SK-N-SH (cell line): ENCODE results near the gene TMEM134. TPM values are rescaled to one million over a fixed set of nuclear protein-coding genes. Genes with fewer than 3 reads are reported as not detected.

Experiments
- CTCF ChIA-PET: fragments of 300-600, 350-600 bp; formaldehyde crosslinking; extraction: SDS; loops from one replicate; lab custom pipeline; 2021; lab: Yijun Ruan, JAX
- POLR2A ChIA-PET: fragments of 350-600 bp; sonication (Branson Sonifier 250); formaldehyde crosslinking; extraction: SDS; loops from one replicate; lab custom pipeline; 2020; ENCODE audit warnings: antibody characterized with exemption, inconsistent platforms; lab: Yijun Ruan, JAX
- DNase-seq: peaks from one replicate; pipeline ENCODE4 v3.0.0; 2012
- H2AFZ ChIP-seq: fragments of 200-600 bp; sonication (generic); 2 replicates; pipeline ENCODE4 v1.8.1; 2016; ENCODE audit warnings: antibody characterized with exemption, mild to moderate bottlenecking, low read depth
- H3F3A ChIP-seq: fragments of 200-600 bp; sonication (generic); replicated peaks from 2 replicates; pipeline ENCODE3; 2016; ENCODE audit warnings: antibody characterized with exemption, mild to moderate bottlenecking; ENCODE audit not compliant: insufficient read depth
- H3K27ac ChIP-seq, 2 experiments: fragments of 200-500 bp in 1 of 2; fragments of 200-600 bp in 1 of 2; sonication (Bioruptor generic) in 1 of 2; sonication (generic), shearing (Covaris generic) in 1 of 2; 2 replicates each; pipeline versions ENCODE4 v1.5.1 to v1.6.1; 2014 to 2016; ENCODE audit warnings: low read depth in 2 of 2, inconsistent platforms in 1 of 2, low read length in 1 of 2, mild to moderate bottlenecking in 1 of 2, mixed read lengths in 1 of 2
- H3K27me3 ChIP-seq: fragments of 200-600 bp; sonication (generic), shearing (Covaris generic); 2 replicates; pipeline ENCODE4 v1.6.1; 2016; ENCODE audit warnings: mixed run types; ENCODE audit not compliant: insufficient read depth
- H3K36me3 ChIP-seq, 2 experiments: fragments of 200-500 bp in 1 of 2; fragments of 200-600 bp in 1 of 2; sonication (Bioruptor generic) in 1 of 2; sonication (generic) in 1 of 2; replicated peaks in 1 of 2; 2 replicates each; pipeline versions ENCODE3 to v1.5.1; 2014 to 2016; ENCODE audit warnings: low read length in 1 of 2, mild to moderate bottlenecking in 1 of 2; ENCODE audit not compliant: insufficient read depth in 2 of 2, control insufficient read depth in 1 of 2
- H3K4me1 ChIP-seq, 2 experiments: fragments of 200-500 bp in 1 of 2; fragments of 200-600 bp in 1 of 2; sonication (Bioruptor generic) in 1 of 2; sonication (generic), shearing (Covaris generic) in 1 of 2; 2 replicates each; pipeline versions ENCODE4 v1.5.1 to v1.6.1; 2014 to 2016; ENCODE audit warnings: low read depth in 1 of 2, low read length in 1 of 2, mixed run types in 1 of 2; ENCODE audit not compliant: insufficient read depth in 2 of 2, control insufficient read depth in 1 of 2
- H3K4me2 ChIP-seq: fragments of 200-600 bp; sonication (generic), shearing (Covaris generic); 2 replicates; pipeline ENCODE4 v1.6.1; 2017; ENCODE audit warnings: mixed run types
- H3K4me3 ChIP-seq, 2 experiments: fragments of 200-500 bp in 1 of 2; fragments of 200-600 bp in 1 of 2; sonication (Bioruptor generic) in 1 of 2; sonication (generic), shearing (Covaris generic) in 1 of 2; 2 replicates each; pipeline versions ENCODE4 v1.5.1 to v1.8.1; 2014 to 2016; ENCODE audit warnings: low read depth in 2 of 2, inconsistent platforms in 1 of 2, low read length in 1 of 2, mild to moderate bottlenecking in 1 of 2, mixed read lengths in 1 of 2, moderate library complexity in 1 of 2
- H3K79me2 ChIP-seq: fragments of 200-600 bp; sonication (generic); 2 replicates; pipeline ENCODE4 v1.8.1; 2017; ENCODE audit warnings: mild to moderate bottlenecking; ENCODE audit not compliant: insufficient read depth
- H3K9ac ChIP-seq: fragments of 200-600 bp; sonication (generic); 2 replicates; pipeline ENCODE4 v1.6.1; 2017; ENCODE audit warnings: mixed run types
- H3K9me2 ChIP-seq: fragments of 200-600 bp; sonication (generic); 2 replicates; pipeline ENCODE4 v1.6.1; 2017; ENCODE audit warnings: mixed run types
- H3K9me3 ChIP-seq: fragments of 200-600 bp; sonication (generic); 2 replicates; pipeline ENCODE4 v1.6.1; 2017; ENCODE audit warnings: mixed run types, mild to moderate bottlenecking, moderate library complexity
- H4K20me1 ChIP-seq: fragments of 200-600 bp; sonication (generic); 2 replicates; pipeline ENCODE4 v1.6.1; 2017; ENCODE audit warnings: mild to moderate bottlenecking, mixed run types; ENCODE audit not compliant: insufficient read depth
- EZH2phosphoT487 ChIP-seq: fragments of 200-600 bp; sonication (generic); IDR thresholded peaks from 2 replicates; pipeline ENCODE4 v1.6.1; 2017; ENCODE audit warnings: low read depth, mixed run types, mild to moderate bottlenecking, antibody characterized with exemption, moderate library complexity, borderline replicate concordance
- FOXJ3 ChIP-seq: sonication (generic); formaldehyde crosslinking; IDR thresholded peaks from 2 replicates; pipeline ENCODE4 v1.5.1; 2020; ENCODE audit warnings: mild to moderate bottlenecking, missing genetic modification reagents
- GABPA ChIP-seq: IDR thresholded peaks from 2 replicates; pipeline ENCODE4 v1.4.0; 2012; ENCODE audit warnings: low read depth, mild to moderate bottlenecking
- JUND ChIP-seq: IDR thresholded peaks from 2 replicates; pipeline ENCODE4 v1.4.0; 2012
- MEF2A ChIP-seq: IDR thresholded peaks from 2 replicates; pipeline ENCODE4 v1.4.0; 2012; ENCODE audit warnings: low read depth, borderline replicate concordance
- NFIC ChIP-seq: IDR thresholded peaks from 2 replicates; pipeline ENCODE4 v1.4.0; 2012; ENCODE audit warnings: borderline replicate concordance
- RAD21 ChIP-seq: IDR thresholded peaks from 2 replicates; pipeline ENCODE4 v1.6.1; 2012; ENCODE audit warnings: mild to moderate bottlenecking, low read length
- RCOR1 ChIP-seq: fragments of 150-350 bp; IDR thresholded peaks from 2 replicates; pipeline ENCODE4 v1.6.1; 2017; ENCODE audit warnings: antibody characterized with exemption, low read length
- RFX5 ChIP-seq: IDR thresholded peaks from 2 replicates; pipeline ENCODE4 v1.6.1; 2012; ENCODE audit warnings: mild to moderate bottlenecking, improper control_type of control experiment, low read length
- RXRA ChIP-seq: IDR thresholded peaks from 2 replicates; pipeline ENCODE4 v1.4.0; 2012; ENCODE audit warnings: low read depth, mild to moderate bottlenecking, borderline replicate concordance
- SMC3 ChIP-seq: IDR thresholded peaks from 2 replicates; pipeline ENCODE4 v1.6.1; 2012; ENCODE audit warnings: low read depth, low read length, improper control_type of control experiment
- TCF12 ChIP-seq: IDR thresholded peaks from 2 replicates; pipeline ENCODE4 v1.4.0; 2012
- TEAD4 ChIP-seq: IDR thresholded peaks from 2 replicates; pipeline ENCODE4 v1.4.0; 2012; ENCODE audit warnings: mild to moderate bottlenecking, borderline replicate concordance; ENCODE audit not compliant: insufficient read depth
- YY1 ChIP-seq: IDR thresholded peaks from 2 replicates; pipeline ENCODE4 v1.4.0; 2012; ENCODE audit warnings: low read depth, mild to moderate bottlenecking
- WGBS: methylation state at CpG from one replicate; pipeline ENCODE4 v1.1.6; 2017; ENCODE audit warnings: low lambda C conversion rate; 5-methylcytosine and 5-hydroxymethylcytosine counted together
- polyA plus RNA-seq, 3 experiments: library from polyadenylated mRNA; depleted of rRNA; stranded (reverse); fragments of >200 nt; gene quantifications; 2 replicates each; pipeline ENCODE4 v1.2.3, GENCODE V29; 2012
- TF ChIP-seq, protein P1 (sequence below): fragments of 200-600 bp; sonication (generic); IDR thresholded peaks from 2 replicates; pipeline ENCODE4 v1.6.1; 2017; ENCODE audit warnings: antibody characterized with exemption, mild to moderate bottlenecking, moderate library complexity
- TF ChIP-seq, protein P2 (sequence below): fragments of 150-350 bp; IDR thresholded peaks from 2 replicates; pipeline ENCODE4 v1.6.1; 2016; ENCODE audit warnings: mild to moderate bottlenecking, low read depth, low read length
- TF ChIP-seq, protein P3 (sequence below): IDR thresholded peaks from 2 replicates; pipeline ENCODE4; 2012
- TF ChIP-seq, protein P4 (sequence below): IDR thresholded peaks from 2 replicates; pipeline ENCODE4 v1.4.0; 2012; ENCODE audit warnings: low read depth, borderline replicate concordance
- TF ChIP-seq, protein P5 (sequence below): fragments of 150-350 bp; IDR thresholded peaks from 2 replicates; pipeline ENCODE4 v1.6.1; 2017; ENCODE audit warnings: antibody characterized with exemption, low read length, low read depth, borderline replicate concordance

Gene TMEM134
- polyA plus RNA-seq, 1 of the 3 experiments (the other 2 are of a cell fraction): 132 TPM

DNA sequence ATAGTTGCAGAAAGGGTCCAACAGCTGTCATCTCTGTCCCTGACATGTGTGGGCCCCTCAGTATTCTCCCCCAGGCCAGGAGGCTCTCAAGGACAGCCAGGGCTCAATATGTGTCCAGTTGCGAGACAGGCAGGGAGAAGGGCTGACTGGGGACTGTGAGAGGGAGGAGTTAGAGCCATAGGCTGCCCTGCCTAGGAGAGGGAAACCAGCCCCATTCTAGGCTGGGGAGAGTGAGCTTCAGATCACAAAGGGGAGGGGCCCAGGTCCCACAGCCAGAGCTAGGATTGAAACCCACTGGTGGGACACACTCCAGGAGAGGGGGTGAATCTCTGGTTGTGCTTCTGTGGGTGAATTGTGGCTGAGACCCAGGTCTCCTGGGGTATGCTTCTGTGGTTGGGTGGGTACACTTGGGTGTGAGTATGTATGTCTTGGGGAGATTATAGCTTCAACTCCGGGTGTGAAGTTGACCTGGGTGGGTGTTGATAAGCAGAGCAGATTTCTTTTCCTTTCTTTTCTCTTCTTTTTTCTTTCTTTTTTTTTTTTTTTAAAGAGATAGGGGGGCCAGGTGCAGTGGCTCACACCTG, 55.7 kb downstream of the TMEM134 start:
- Histone ChIP-seq H3K9ac (no peak overlapping the region), H3K4me2 (no peak overlapping the region), H3K9me3 (no peaks in the 10 kb centered on the region), H3K27me3 (no peaks in the 10 kb centered on the region), H3K79me2 (no peaks in the 10 kb centered on the region), H3K36me3 (no peaks in the 10 kb centered on the region), H4K20me1 (no peaks in the 10 kb centered on the region), H3K4me1 (peaks cover 2 to 3% of the 10 kb centered on the region in 2 experiments; a peak in 1 of 4 replicates), H2AFZ (no peak overlapping the region), H3K4me3 (no peak overlapping the region), H3K9me2 (no peaks in the 10 kb centered on the region), H3K27ac (no peak overlapping the region), H3F3A (no peaks in the 10 kb centered on the region)
- no peak for DNase-seq
- TF ChIP-seq TCF12: no peak
- TF ChIP-seq JUND: no peak
- no peak for TF ChIP-seq RXRA
- TF ChIP-seq RAD21: no peak
- TF ChIP-seq, protein P1, sequence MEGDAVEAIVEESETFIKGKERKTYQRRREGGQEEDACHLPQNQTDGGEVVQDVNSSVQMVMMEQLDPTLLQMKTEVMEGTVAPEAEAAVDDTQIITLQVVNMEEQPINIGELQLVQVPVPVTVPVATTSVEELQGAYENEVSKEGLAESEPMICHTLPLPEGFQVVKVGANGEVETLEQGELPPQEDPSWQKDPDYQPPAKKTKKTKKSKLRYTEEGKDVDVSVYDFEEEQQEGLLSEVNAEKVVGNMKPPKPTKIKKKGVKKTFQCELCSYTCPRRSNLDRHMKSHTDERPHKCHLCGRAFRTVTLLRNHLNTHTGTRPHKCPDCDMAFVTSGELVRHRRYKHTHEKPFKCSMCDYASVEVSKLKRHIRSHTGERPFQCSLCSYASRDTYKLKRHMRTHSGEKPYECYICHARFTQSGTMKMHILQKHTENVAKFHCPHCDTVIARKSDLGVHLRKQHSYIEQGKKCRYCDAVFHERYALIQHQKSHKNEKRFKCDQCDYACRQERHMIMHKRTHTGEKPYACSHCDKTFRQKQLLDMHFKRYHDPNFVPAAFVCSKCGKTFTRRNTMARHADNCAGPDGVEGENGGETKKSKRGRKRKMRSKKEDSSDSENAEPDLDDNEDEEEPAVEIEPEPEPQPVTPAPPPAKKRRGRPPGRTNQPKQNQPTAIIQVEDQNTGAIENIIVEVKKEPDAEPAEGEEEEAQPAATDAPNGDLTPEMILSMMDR: no peak
- TF ChIP-seq, protein P2, sequence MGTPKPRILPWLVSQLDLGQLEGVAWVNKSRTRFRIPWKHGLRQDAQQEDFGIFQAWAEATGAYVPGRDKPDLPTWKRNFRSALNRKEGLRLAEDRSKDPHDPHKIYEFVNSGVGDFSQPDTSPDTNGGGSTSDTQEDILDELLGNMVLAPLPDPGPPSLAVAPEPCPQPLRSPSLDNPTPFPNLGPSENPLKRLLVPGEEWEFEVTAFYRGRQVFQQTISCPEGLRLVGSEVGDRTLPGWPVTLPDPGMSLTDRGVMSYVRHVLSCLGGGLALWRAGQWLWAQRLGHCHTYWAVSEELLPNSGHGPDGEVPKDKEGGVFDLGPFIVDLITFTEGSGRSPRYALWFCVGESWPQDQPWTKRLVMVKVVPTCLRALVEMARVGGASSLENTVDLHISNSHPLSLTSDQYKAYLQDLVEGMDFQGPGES: no peak
- TF ChIP-seq, protein P3, sequence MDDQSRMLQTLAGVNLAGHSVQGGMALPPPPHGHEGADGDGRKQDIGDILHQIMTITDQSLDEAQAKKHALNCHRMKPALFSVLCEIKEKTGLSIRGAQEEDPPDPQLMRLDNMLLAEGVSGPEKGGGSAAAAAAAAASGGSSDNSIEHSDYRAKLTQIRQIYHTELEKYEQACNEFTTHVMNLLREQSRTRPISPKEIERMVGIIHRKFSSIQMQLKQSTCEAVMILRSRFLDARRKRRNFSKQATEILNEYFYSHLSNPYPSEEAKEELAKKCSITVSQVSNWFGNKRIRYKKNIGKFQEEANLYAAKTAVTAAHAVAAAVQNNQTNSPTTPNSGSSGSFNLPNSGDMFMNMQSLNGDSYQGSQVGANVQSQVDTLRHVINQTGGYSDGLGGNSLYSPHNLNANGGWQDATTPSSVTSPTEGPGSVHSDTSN: no peak
- no peak for TF ChIP-seq FOXJ3 (CRISPR knock-in tag)
- TF ChIP-seq, protein P4, sequence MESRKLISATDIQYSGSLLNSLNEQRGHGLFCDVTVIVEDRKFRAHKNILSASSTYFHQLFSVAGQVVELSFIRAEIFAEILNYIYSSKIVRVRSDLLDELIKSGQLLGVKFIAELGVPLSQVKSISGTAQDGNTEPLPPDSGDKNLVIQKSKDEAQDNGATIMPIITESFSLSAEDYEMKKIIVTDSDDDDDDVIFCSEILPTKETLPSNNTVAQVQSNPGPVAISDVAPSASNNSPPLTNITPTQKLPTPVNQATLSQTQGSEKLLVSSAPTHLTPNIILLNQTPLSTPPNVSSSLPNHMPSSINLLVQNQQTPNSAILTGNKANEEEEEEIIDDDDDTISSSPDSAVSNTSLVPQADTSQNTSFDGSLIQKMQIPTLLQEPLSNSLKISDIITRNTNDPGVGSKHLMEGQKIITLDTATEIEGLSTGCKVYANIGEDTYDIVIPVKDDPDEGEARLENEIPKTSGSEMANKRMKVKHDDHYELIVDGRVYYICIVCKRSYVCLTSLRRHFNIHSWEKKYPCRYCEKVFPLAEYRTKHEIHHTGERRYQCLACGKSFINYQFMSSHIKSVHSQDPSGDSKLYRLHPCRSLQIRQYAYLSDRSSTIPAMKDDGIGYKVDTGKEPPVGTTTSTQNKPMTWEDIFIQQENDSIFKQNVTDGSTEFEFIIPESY: no peak
- no peak for TF ChIP-seq TEAD4
- TF ChIP-seq EZH2phosphoT487: no peak
- TF ChIP-seq, protein P5, sequence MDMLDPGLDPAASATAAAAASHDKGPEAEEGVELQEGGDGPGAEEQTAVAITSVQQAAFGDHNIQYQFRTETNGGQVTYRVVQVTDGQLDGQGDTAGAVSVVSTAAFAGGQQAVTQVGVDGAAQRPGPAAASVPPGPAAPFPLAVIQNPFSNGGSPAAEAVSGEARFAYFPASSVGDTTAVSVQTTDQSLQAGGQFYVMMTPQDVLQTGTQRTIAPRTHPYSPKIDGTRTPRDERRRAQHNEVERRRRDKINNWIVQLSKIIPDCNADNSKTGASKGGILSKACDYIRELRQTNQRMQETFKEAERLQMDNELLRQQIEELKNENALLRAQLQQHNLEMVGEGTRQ: no peak
- TF ChIP-seq MEF2A: no peak
- TF ChIP-seq GABPA: no peak
- no peak for TF ChIP-seq SMC3
- TF ChIP-seq RCOR1: no peak
- no peak for TF ChIP-seq NFIC
- no peak for TF ChIP-seq RFX5
- no peak for TF ChIP-seq YY1
- CTCF ChIA-PET: interaction anchor here (0.5 to 3.4 kb wide), 3 partner anchors 12 to 31 kb away, joined by 3 to 12 read pairs (median 11); partner anchors contain the start of gene PPP1CA
- POLR2A ChIA-PET: no interaction called here
- WGBS: 73% methylated on average over 2 of the region's 2 CpGs
